Measurements from ENCODE around the gene KCNJ5.

KCNJ5 gene

GRCh38 chr11:128871168-128871610 is 20.0 kb upstream of the KCNJ5 start:
- Histone ChIP-seq H3K9ac (ENCODE audit: insufficient read length, low read depth) (no peak overlapping the region), H3K4me3 (ENCODE audit: insufficient read length, low read depth) (no peak overlapping the region), H3K9me3 (ENCODE audit: insufficient read depth, low read length) (no peaks in the 10 kb centered on the region), H3K36me3 (ENCODE audit: insufficient read depth, insufficient read length, low read length) (no peaks in the 10 kb centered on the region), H3K27me3 (ENCODE audit: insufficient read depth, insufficient read length) (no peaks in the 10 kb centered on the region), H3K4me1 (ENCODE audit: insufficient read depth, insufficient read length) (peaks cover 6% of the 10 kb centered on the region)
- no peak for DNase-seq (ENCODE audit: low read depth, low spot score)
- TF ChIP-seq ZNF274 (IDR thresholded peaks at IDR 0.05; ENCODE audit: low read depth, low read length) (no peak), YY1 (IDR thresholded peaks at IDR 0.05; ENCODE audit: insufficient read depth, insufficient read length) (no peak), SUZ12 (IDR thresholded peaks at IDR 0.05; ENCODE audit: extremely low read depth, insufficient read depth, insufficient read length) (no peak)

- TF ChIP-seq ZNF274 (IDR thresholded peaks at IDR 0.05; ENCODE audit: low read depth, low read length) = no peak
- TF ChIP-seq YY1 (IDR thresholded peaks at IDR 0.05; ENCODE audit: insufficient read depth, insufficient read length) = no peak
- TF ChIP-seq SUZ12 (IDR thresholded peaks at IDR 0.05; ENCODE audit: extremely low read depth, insufficient read depth, insufficient read length) = no peak
- Histone ChIP-seq H3K36me3 (ENCODE audit: insufficient read depth, insufficient read length, low read length) (no peaks in the 10 kb centered on the region), H3K4me3 (ENCODE audit: insufficient read length, low read depth) (no peak overlapping the region), H3K27me3 (ENCODE audit: insufficient read depth, insufficient read length) (no peaks in the 10 kb centered on the region), H3K9me3 (ENCODE audit: insufficient read depth, low read length) (no peaks in the 10 kb centered on the region), H3K9ac (ENCODE audit: insufficient read length, low read depth) (no peak overlapping the region), H3K4me1 (ENCODE audit: insufficient read depth, insufficient read length) (peaks cover 6% of the 10 kb centered on the region)
- no peak for DNase-seq (ENCODE audit: low read depth, low spot score)
Measured at GRCh38 chr11:128872094-128872493, 19.1 kb upstream of the KCNJ5 start.

GRCh38 chr11:128872594-128872993 is 18.6 kb upstream of the KCNJ5 start:
- no peak for DNase-seq (ENCODE audit: low read depth, low spot score)
- no peaks in the 10 kb centered on the region for H3K27me3 ChIP-seq (ENCODE audit: insufficient read depth, insufficient read length)
- no peak overlapping the region for H3K4me3 ChIP-seq (ENCODE audit: insufficient read length, low read depth)
- H3K4me1 ChIP-seq (ENCODE audit: insufficient read depth, insufficient read length) = peaks cover 6% of the 10 kb centered on the region
- no peaks in the 10 kb centered on the region for H3K9me3 ChIP-seq (ENCODE audit: insufficient read depth, low read length)
- H3K36me3 ChIP-seq (ENCODE audit: insufficient read depth, insufficient read length, low read length) = no peaks in the 10 kb centered on the region
- no peak overlapping the region for H3K9ac ChIP-seq (ENCODE audit: insufficient read length, low read depth)
- no peak for TF ChIP-seq SUZ12 (IDR thresholded peaks at IDR 0.05; ENCODE audit: extremely low read depth, insufficient read depth, insufficient read length)

GRCh38 chr11:128874427-128874826 is 16.7 kb upstream of the KCNJ5 start:
- H3K9ac ChIP-seq (ENCODE audit: insufficient read length, low read depth) = no peak overlapping the region
- DNase-seq (ENCODE audit: low read depth, low spot score) = no peak
- peaks cover 7% of the 10 kb centered on the region for H3K27me3 ChIP-seq (ENCODE audit: insufficient read depth, insufficient read length)
- TF ChIP-seq YY1 (IDR thresholded peaks at IDR 0.05; ENCODE audit: insufficient read depth, insufficient read length) (no peak), ZNF274 (IDR thresholded peaks at IDR 0.05; ENCODE audit: low read depth, low read length) (no peak), SUZ12 (IDR thresholded peaks at IDR 0.05; ENCODE audit: extremely low read depth, insufficient read depth, insufficient read length) (no peak)
- peaks cover 6% of the 10 kb centered on the region for H3K4me1 ChIP-seq (ENCODE audit: insufficient read depth, insufficient read length)
- no peak overlapping the region for H3K4me3 ChIP-seq (ENCODE audit: insufficient read length, low read depth)
- H3K36me3 ChIP-seq (ENCODE audit: insufficient read depth, insufficient read length, low read length) = no peaks in the 10 kb centered on the region
- H3K9me3 ChIP-seq (ENCODE audit: insufficient read depth, low read length) = no peaks in the 10 kb centered on the region

GRCh38 chr11:128876133-128876650 is 15.0 kb upstream of the KCNJ5 start:
- TF ChIP-seq YY1 (IDR thresholded peaks at IDR 0.05; ENCODE audit: insufficient read depth, insufficient read length) = no peak

GRCh38 chr11:128877726-128878125 is 13.4 kb upstream of the KCNJ5 start:
- Histone ChIP-seq H3K4me3 (ENCODE audit: insufficient read length, low read depth) (no peak overlapping the region), H3K9me3 (ENCODE audit: insufficient read depth, low read length) (no peaks in the 10 kb centered on the region), H3K4me1 (ENCODE audit: insufficient read depth, insufficient read length) (peaks cover 2% of the 10 kb centered on the region), H3K9ac (ENCODE audit: insufficient read length, low read depth) (no peak overlapping the region), H3K27me3 (ENCODE audit: insufficient read depth, insufficient read length) (peaks cover 10% of the 10 kb centered on the region), H3K36me3 (ENCODE audit: insufficient read depth, insufficient read length, low read length) (no peaks in the 10 kb centered on the region)
- TF ChIP-seq ZNF274 (IDR thresholded peaks at IDR 0.05; ENCODE audit: low read depth, low read length) = no peak
- TF ChIP-seq SUZ12 (IDR thresholded peaks at IDR 0.05; ENCODE audit: extremely low read depth, insufficient read depth, insufficient read length) = no peak
- TF ChIP-seq YY1 (IDR thresholded peaks at IDR 0.05; ENCODE audit: insufficient read depth, insufficient read length) = no peak
- DNase-seq (ENCODE audit: low read depth, low spot score) = no peak

More at GRCh38 chr11:128876133-128876650, 15.0 kb upstream of the KCNJ5 start:
- DNase-seq (ENCODE audit: low read depth, low spot score) = no peak
- Histone ChIP-seq H3K27me3 (ENCODE audit: insufficient read depth, insufficient read length) (peaks cover 7% of the 10 kb centered on the region), H3K9ac (ENCODE audit: insufficient read length, low read depth) (no peak overlapping the region), H3K9me3 (ENCODE audit: insufficient read depth, low read length) (no peaks in the 10 kb centered on the region), H3K4me3 (ENCODE audit: insufficient read length, low read depth) (no peak overlapping the region), H3K36me3 (ENCODE audit: insufficient read depth, insufficient read length, low read length) (no peaks in the 10 kb centered on the region), H3K4me1 (ENCODE audit: insufficient read depth, insufficient read length) (peaks cover 7% of the 10 kb centered on the region)

- Histone ChIP-seq H3K9me3 (ENCODE audit: insufficient read depth, low read length) (no peaks in the 10 kb centered on the region), H3K4me3 (ENCODE audit: insufficient read length, low read depth) (no peak overlapping the region), H3K27me3 (ENCODE audit: insufficient read depth, insufficient read length) (peaks cover 10% of the 10 kb centered on the region), H3K4me1 (ENCODE audit: insufficient read depth, insufficient read length) (peaks cover 2% of the 10 kb centered on the region), H3K36me3 (ENCODE audit: insufficient read depth, insufficient read length, low read length) (no peaks in the 10 kb centered on the region), H3K9ac (ENCODE audit: insufficient read length, low read depth) (no peak overlapping the region)
- DNase-seq (ENCODE audit: low read depth, low spot score) = no peak
- TF ChIP-seq SUZ12 (IDR thresholded peaks at IDR 0.05; ENCODE audit: extremely low read depth, insufficient read depth, insufficient read length) = no peak
- TF ChIP-seq ZNF274 (IDR thresholded peaks at IDR 0.05; ENCODE audit: low read depth, low read length) = no peak
- no peak for TF ChIP-seq YY1 (IDR thresholded peaks at IDR 0.05; ENCODE audit: insufficient read depth, insufficient read length)
Measured at GRCh38 chr11:128878455-128878854, 12.7 kb upstream of the KCNJ5 start.

- H3K4me3 ChIP-seq (ENCODE audit: insufficient read length, low read depth) = no peak overlapping the region
- no peaks in the 10 kb centered on the region for H3K9me3 ChIP-seq (ENCODE audit: insufficient read depth, low read length)
- H3K36me3 ChIP-seq (ENCODE audit: insufficient read depth, insufficient read length, low read length) = no peaks in the 10 kb centered on the region
- no peak overlapping the region for H3K9ac ChIP-seq (ENCODE audit: insufficient read length, low read depth)
- TF ChIP-seq ZNF274 (IDR thresholded peaks at IDR 0.05; ENCODE audit: low read depth, low read length) (no peak), SUZ12 (IDR thresholded peaks at IDR 0.05; ENCODE audit: extremely low read depth, insufficient read depth, insufficient read length) (no peak), YY1 (IDR thresholded peaks at IDR 0.05; ENCODE audit: insufficient read depth, insufficient read length) (no peak)
- DNase-seq (ENCODE audit: low read depth, low spot score) = peak; percentile 63
- peaks cover 10% of the 10 kb centered on the region for H3K27me3 ChIP-seq (ENCODE audit: insufficient read depth, insufficient read length)
- peaks cover 2% of the 10 kb centered on the region for H3K4me1 ChIP-seq (ENCODE audit: insufficient read depth, insufficient read length)
Measured at GRCh38 chr11:128879817-128880216, 11.3 kb upstream of the KCNJ5 start.

All from NT2/D1 (cell line).